Parathyroid adenoma (tissue), 2 donors: ENCODE results near the gene ADAM8.

ENCODE experiments used
- H2AFZ ChIP-seq: fragments of 300-600 bp; sonication (generic); one replicate; pipeline ENCODE4 v1.7.0; 2017; ENCODE audit warnings: antibody characterized with exemption, mild to moderate bottlenecking
- H3K27ac ChIP-seq: fragments of 300-600 bp; sonication (generic); one replicate; pipeline ENCODE4 v1.7.0; 2017
- H3K27me3 ChIP-seq: fragments of 300-600 bp; sonication (generic); one replicate; pipeline ENCODE4 v1.7.0; 2017; ENCODE audit warnings: low read length; ENCODE audit not compliant: control insufficient read depth, insufficient read depth
- H3K36me3 ChIP-seq: fragments of 300-600 bp; sonication (generic); one replicate; pipeline ENCODE4 v1.7.0; 2017; ENCODE audit warnings: low read length; ENCODE audit not compliant: control insufficient read depth, insufficient read depth
- H3K4me1 ChIP-seq: fragments of 300-600 bp; sonication (generic); one replicate; pipeline ENCODE4 v1.7.0; 2017; ENCODE audit warnings: control low read depth
- H3K4me2 ChIP-seq: fragments of 300-600 bp; sonication (generic); one replicate; pipeline ENCODE4 v1.7.0; 2017; ENCODE audit warnings: low read length
- H3K4me3 ChIP-seq: fragments of 300-600 bp; sonication (generic); one replicate; pipeline ENCODE4 v1.7.0; 2017; ENCODE audit warnings: low read depth, low read length
- H3K79me2 ChIP-seq: fragments of 300-600 bp; sonication (generic); one replicate; pipeline ENCODE4 v1.7.0; 2017; ENCODE audit warnings: control low read depth
- H3K9ac ChIP-seq: fragments of 300-600 bp; sonication (generic); one replicate; pipeline ENCODE4 v1.7.0; 2017; ENCODE audit warnings: mild to moderate bottlenecking
- H3K9me3 ChIP-seq: fragments of 300-600 bp; sonication (generic); one replicate; pipeline ENCODE4 v1.7.0; 2017; ENCODE audit warnings: low read length; ENCODE audit not compliant: control insufficient read depth
- CTCF ChIP-seq: fragments of 300-600 bp; sonication (generic); IDR thresholded peaks from one replicate; pipeline ENCODE4 v1.7.0; 2017; ENCODE audit warnings: antibody characterized with exemption, mild to moderate bottlenecking
- donor health status: primary hyperparathyroidism.

Gene ADAM8

GRCh38 chr10:133276435-133277201 lies at the start of gene ADAM8:
Gene ADAM8, minus strand, starts transcription at chr10:133276868. Its CDS starts 51 bp downstream, at chr10:133276817.
- Histone ChIP-seq H3K9ac (no peak within 1 kb of the TSS), H3K27ac (no peak within 1 kb of the TSS), H3K4me1 (peaks cover 3% of the 10 kb centered on the region), H3K79me2 (no peaks in the 10 kb centered on the region), H3K9me3 (no peaks in the 10 kb centered on the region), H3K4me3 (no peak within 1 kb of the TSS), H3K27me3 (no peaks in the 10 kb centered on the region), H3K36me3 (no peaks in the 10 kb centered on the region), H3K4me2 (no peak within 1 kb of the TSS), H2AFZ (no peak within 1 kb of the TSS)
- no peak for TF ChIP-seq CTCF

GRCh38 chr10:133326223-133326551 lies 49.5 kb upstream of the ADAM8 start:
- Histone ChIP-seq H2AFZ (peak overlapping the region; percentile 99), H3K79me2 (no peaks in the 10 kb centered on the region), H3K27ac (peak overlapping the region; percentile 77), H3K36me3 (no peaks in the 10 kb centered on the region), H3K9ac (no peak overlapping the region), H3K27me3 (no peaks in the 10 kb centered on the region), H3K4me1 (peaks cover 4% of the 10 kb centered on the region), H3K4me2 (peak overlapping the region; percentile 36), H3K4me3 (peak overlapping the region; percentile 70), H3K9me3 (no peaks in the 10 kb centered on the region)
- no peak for TF ChIP-seq CTCF

- peak overlapping the region; percentile 43 for H3K9ac ChIP-seq
- peak overlapping the region; percentile 36 for H3K4me2 ChIP-seq
- no peaks in the 10 kb centered on the region for H3K27me3 ChIP-seq
- no peaks in the 10 kb centered on the region for H3K36me3 ChIP-seq
- peak overlapping the region; percentile 99 for H2AFZ ChIP-seq
- TF ChIP-seq CTCF, result no peak
- H3K27ac ChIP-seq, result peak overlapping the region; percentile 77
- H3K4me3 ChIP-seq, result peak overlapping the region; percentile 70
- H3K79me2 ChIP-seq, result no peaks in the 10 kb centered on the region
- peaks cover 4% of the 10 kb centered on the region for H3K4me1 ChIP-seq
- no peaks in the 10 kb centered on the region for H3K9me3 ChIP-seq
Observed at GRCh38 chr10:133325440-133326222, 49.0 kb upstream of the ADAM8 start.

- H3K9ac ChIP-seq, result peak overlapping the region; percentile 43
- peak overlapping the region; percentile 70 for H3K4me3 ChIP-seq
- H3K4me2 ChIP-seq, result peak overlapping the region; percentile 36
- no peak for TF ChIP-seq CTCF
- H3K27me3 ChIP-seq, result no peaks in the 10 kb centered on the region
- no peaks in the 10 kb centered on the region for H3K9me3 ChIP-seq
- peaks cover 4% of the 10 kb centered on the region for H3K4me1 ChIP-seq
- H2AFZ ChIP-seq, result peak overlapping the region; percentile 99
- H3K79me2 ChIP-seq, result no peaks in the 10 kb centered on the region
- H3K36me3 ChIP-seq, result no peaks in the 10 kb centered on the region
- peak overlapping the region; percentile 77 for H3K27ac ChIP-seq
Observed at GRCh38 chr10:133324857-133325260, 48.2 kb upstream of the ADAM8 start.
